HG02870 (cell line): ENCODE data around the gene RAB13.

Experiments
- ATAC-seq: cut with Tn5 transposase; IDR thresholded peaks from one replicate; pipeline ENCODE4 v1.9.1; 2021; ENCODE audit warnings: mild to moderate bottlenecking, moderate library complexity; ENCODE audit not compliant: unreplicated experiment

The RAB13 gene

DNA sequence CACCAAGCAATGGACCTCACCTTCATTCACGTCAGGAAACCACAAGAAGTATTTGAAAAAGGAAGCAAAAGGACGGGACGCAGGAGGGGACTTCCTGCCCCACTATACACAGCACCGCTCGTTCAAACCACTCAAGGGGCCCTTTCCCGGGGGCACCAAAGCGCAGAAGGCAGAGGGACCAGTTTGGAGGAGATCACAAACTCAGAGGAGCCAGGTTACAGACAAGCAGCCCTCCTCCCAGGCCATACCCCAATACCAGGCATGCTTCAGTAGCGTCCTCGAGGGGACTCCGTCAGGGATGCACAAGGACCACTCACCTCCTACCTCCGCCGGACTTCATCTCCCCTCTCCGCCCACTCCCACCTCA lies 28.4 kb downstream of the RAB13 start:
- ATAC-seq: no peak

DNA sequence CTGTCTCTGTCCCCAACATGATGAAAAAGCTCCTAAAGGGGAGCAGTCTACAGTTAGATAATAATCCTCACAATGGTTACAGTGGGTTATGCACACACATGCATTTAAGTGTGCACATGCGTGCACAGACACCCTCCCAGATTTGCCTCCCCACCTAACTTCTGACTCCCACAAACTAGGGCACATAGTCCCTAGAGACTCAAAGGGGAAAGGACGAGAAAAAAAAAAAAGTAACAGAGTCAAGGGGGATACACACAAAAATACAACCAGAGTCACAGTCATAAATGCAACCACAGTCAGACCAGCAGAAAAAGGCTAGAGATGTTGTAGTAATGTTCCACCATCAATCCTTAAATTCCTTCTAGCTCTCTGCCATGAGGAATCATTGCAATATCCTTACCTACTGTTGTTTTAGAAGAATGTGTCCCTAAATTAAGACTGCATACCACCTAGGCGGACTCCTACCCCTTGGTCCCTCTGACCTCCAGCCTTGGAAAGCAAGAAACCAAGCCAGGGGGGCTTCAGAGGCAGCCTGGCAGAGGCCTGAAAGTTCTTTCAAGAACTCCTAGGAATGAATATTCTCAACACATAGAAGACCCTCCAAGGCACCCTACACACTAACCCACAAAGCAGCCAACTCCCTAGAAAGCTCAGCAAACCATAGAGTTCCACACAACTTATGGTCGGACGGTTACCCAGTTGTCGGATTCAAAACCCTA lies 29.0 kb downstream of the RAB13 start:
- ATAC-seq: no peak

DNA sequence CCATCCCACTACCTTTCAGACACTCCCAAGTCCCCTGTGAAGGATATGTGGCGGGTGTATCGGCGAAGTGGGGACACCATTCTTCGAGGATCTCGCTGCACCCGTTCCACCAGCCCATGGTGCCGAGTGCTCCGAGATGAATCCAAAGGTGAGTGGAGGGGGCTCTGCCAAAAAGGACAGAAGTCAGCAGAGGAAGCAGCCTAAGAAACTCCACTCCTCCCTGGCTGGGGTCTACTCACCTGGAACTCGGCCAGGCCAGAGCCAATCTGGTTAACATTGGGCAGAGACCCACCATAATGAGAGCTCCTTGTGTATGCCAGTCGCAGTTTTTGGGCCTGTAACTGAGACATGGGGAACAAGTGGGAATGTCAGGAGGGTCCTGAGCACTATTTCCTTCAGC lies 31.3 kb downstream of the RAB13 start:
- ATAC-seq: no peak

DNA sequence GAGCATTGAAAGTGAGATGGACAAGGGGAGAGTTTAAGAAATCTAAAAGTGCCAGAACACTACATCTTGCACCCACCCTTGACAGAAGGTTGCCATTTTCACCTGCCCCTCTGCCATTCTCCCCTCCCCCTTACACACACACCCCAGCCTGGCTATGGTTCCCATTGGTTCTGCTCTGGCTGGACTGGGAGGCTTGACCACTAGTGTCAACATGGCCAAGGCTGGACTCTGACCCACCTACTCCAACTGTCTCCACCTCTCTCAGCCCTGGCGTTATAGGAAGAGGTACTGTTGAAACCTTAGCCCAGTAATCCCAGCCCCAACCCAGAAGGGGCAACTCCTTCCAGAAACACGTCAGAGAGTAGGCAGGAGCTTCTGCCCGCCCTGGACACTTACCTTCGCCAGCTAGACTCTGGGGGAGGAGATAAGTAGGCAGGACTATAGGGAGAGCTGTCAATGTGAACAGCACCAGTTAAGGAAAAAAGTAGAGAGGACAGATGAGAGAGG lies 32.2 kb downstream of the RAB13 start:
- no peak for ATAC-seq

DNA sequence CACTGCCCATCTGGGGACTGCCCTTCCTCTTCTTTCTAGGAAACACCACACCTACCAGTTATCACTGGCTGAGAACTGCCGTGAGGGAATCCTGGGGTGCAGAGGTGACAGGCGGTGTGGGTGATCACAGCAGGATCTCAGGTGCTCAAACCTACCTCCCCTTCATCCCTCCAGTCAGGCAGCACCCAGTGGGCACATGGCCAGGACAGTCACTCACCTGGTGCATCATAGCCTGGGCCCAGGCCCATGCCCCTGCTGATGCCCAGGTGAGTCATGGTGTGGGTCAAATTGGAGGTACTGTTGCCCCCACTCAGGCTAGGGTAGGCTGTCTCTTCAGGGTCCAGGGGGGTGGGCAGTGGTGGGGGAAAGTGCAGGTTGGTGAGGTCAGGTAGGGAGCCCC lies 34.3 kb downstream of the RAB13 start:
- ATAC-seq: no peak

DNA sequence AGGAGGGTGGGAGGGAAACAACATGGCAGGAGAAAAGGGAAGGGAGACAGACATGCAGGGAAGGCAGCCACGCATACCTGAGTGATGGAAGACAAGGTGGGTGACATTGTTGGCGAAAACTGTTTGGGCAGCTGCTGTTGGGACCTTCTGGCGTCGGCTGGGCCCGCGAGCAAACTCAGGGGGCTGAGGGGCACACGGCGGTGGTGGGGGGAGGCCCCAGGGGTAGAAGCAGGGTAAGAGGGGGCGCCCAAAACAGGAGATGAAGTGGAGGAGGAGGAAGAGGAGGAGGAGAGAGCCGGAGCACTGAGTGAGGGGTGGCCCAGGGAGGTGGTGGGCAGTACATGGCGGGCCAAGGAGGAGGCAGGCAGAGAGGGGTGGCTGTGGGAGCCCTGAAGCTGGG lies 35.0 kb downstream of the RAB13 start:
- no peak for ATAC-seq

DNA sequence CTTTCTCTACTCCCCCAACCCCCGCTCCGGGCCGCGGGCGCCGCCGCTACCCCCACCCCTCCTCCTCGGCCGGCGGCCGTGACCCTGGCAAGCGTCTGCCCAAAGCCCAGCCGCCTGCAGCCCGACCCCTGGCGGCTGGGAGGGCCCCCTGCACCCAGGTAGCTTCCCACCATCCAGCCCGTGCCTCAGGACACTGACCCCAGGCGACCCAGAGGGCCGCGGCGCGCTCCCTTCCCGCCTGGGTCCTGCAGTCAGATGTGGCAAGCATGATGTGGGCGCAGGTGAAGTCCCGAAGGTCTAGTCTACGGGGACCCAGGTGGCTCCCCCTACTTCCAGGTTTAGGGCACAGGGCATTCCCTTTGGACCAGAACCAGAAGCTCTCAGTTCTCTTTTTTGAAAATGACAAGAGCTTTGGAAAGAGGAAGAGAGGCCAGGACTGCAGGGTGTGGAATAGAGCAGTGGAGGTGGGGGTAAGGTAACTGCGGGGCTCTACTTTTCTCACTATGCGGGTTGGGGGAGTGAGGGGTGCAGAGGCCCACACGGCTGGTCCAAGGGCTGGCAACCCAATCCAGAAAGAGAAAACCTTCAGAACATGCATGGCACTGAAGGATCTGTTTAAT lies 39.4 kb downstream of the RAB13 start, which contains the start of gene DENND4B:
TSS of gene DENND4B (minus strand) at position 97 of the 620 bp plus-strand sequence. CDS start 2,344 bp downstream, outside the sequence.
- peak; percentile 60 for ATAC-seq

DNA sequence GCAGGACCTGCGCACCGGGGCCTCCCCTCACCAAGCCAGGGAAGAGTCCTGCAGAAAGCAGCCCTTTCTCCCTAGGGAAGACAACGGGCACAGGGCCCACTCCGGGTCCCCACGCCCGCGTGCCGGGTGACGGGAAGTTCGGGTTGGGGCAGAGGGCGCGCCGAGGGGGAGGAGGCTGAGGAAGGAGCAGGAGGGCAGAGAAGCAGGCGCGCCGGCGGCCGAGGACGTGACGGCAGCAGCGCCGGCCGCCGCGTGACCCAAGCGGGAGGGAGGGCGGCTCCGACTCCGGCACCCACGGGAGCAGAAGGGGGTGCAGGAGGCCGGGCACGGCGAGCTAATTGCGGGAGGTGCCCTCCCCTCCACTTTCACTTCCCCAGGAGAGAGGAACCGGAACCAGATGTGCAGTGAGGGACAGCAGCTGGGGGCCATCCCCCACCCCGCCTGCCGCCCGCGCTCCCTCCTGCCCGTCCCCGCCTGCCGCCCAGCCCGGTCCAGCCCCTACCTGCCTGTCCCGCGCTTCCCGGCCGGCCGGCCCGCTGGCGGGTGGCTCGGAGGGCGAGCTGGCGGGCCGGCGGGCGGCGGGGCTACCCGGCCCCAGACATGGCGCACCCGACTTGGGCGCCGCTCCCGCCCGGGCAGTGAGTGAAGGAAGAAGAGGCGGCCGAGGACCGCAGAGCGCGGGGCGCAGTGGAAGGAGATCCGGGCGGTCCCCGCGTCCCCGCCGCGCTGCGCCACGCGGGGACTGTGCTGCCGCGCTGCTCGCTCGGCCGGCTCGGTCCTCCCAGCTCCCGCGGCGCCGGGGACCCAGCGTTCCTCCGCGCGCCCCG lies 40.1 kb downstream of the RAB13 start:
- peak; percentile 58 for ATAC-seq

DNA sequence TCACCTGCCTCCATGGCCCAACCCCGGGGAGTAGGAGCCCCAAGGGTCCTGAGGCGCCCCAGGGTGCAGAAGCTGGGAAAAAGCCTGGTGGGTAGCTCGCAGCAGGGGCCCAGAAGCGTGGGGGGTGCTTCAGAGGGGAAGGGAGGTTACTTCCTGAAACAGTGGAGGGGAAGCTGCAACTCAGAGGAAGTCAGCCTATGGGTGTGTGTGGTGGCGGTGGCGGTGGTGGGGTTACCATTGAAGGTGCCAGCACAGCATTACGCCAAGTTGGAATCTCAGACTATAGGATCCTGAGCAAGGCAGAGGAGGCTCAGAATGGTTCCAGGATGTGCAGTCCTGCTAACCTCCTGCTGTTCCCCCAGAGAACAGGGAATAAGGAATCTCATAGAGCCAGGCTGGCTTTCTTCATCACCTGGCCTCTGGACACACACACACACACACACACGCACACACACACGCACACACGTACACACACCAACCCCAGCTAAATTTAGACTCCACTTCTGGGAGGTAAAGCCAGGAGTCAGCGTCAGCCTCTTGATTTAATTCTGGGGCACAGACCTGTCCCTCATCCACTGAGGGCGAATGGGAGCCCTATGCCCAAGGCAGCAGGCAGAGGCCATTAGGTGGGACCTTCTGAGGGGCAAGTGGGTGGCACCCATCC lies 40.9 kb downstream of the RAB13 start:
- no peak for ATAC-seq

DNA sequence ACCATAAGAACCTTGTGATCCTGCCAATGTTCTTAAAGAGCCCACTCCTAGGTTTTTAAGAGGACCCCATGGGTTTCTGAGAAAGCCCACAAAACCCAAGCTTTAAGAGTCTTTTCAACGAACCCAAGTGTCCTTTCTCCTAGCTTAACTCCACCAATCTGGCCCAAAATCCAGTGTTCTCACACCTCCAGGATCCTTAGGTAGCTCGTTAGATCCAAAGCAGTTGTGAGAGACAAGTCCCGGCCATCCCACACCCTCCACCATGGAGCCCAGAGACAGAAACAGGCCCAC lies 41.4 kb downstream of the RAB13 start:
- ATAC-seq: no peak

DNA sequence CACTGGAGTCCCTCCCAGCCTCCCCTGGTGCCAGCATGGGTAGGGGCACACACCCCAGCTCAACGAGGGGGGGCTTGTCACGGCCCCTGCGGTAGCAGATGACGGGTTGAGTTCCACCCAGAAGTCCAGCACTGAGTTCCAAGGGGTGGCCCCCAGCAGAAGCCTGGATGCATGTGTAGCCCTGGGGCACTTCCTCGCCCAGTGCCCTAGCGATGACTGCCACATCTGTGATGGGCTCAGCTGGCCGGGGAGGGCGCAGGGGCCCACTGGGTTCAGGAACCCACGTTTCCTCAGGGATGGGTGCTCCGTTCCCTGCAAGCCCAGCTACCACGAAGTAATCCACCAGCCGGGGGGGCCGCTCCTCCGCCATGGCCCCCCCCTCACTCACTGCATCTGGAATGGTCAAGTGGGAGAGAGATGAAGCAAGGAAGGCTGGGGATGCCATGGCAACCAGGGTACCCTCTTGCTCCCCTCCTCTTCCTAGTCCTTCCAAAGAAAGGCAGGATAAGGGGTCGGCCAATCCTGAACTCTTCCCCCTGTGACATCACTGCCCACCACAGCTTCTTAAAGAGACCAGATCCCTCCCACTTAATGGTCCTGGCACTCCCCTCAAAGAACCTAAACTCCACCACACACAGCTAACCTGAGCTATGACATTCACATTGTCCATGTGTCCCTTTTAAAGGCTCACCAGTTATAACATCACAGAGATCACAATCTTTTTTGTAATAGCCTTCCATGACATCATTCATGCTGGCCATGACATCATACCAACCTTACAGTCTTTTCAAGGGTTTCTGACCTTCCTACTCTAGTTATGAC lies 41.9 kb downstream of the RAB13 start:
- no peak for ATAC-seq

DNA sequence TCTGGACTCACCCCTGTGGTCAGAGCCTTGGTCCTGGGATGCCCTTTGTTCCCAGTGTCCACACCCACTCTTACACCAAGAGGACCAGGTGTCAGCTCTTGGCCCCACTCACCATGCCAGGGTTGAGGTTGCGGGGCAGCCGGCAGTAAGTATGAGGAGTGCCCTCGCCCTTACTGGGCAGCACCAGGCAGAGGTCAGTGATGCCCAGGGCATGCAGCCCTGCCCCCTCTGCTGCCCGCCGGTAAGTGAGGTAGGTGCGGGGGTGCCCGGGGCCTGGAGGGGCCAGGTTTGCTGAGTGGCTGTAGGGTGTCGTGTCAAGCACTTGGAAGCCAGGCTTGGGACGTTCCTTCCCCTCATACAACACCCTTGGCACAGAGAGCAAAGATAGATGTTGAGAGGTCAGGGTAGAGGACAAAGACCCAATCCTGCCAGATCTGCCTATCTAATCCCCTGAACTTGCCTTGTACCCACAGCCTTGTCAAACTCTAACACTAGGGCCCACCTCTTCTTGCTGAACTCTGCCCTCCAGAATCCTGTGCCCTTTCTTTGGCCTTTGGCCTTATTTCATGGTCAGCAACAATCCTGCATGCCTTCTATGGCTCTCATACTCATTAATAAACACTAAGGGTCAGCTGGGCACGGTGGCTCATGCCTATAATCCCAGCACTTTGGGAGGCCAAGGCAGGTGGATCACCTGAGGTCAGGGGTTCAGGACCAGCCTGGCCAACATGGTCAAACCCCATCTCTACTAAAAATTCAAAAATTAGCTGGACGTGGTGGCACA lies 43.2 kb downstream of the RAB13 start:
- no peak for ATAC-seq

DNA sequence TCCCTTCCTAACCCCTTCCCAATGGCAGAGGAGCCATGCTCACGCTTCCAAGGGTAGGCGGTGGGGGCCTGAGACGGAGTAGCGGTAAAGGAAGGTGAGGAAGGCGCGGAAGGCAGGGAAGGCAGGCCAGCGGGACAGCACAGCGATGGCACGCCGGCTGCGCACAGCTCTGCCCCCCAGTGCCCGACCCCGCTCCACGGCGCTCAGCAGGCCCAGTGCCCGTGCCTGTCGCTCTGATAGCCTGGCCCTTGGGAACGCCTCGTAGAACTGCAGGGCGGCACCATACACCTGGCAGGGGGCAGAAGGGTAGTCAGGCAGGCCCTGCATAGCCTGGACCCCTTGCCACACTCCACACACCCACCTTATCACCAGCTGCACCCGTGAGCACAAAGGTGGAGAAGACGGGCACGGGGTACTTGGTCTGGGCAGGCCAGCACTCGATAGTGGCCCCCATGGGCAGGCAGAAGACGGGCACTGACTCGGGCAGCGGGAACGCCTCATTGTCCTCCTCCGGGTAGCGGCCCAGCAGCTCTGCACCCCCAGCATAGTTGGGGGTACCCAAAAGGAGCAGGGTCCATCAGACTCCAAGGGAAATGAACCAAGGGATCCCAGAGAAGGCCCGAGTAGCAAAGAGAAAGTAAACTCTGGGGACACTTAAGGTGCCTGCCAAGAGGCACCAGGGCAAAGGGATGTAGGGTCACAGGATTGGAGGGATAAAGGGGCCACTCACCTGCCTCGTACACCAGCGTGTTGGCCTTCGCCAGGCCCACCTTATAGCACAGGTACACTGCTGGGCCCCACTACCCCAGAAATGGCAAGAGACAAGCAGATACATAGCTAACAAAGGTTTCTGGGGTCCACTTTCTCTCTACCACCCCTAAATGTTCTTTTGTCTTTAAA lies 44.1 kb downstream of the RAB13 start:
- ATAC-seq: no peak

DNA sequence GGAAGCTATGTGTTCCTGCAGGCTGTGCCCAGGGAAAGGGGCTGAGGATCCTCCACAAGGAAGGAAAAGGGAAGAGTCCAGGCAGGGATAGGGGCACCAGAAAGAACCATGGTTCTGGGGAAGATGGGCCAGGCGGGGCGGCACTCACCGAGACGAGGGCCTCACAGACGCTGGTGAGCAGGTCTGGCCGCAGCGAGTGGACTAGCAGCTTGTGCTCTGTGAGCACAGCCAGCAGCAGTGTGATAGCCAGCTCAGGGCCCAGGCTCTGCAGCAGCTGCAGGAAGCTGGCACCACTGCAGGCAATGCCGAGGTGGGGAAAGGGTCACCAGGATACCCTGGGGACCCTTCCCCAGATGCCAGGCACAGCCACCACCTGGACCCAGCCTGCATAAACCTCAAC lies 45.4 kb downstream of the RAB13 start:
- ATAC-seq: no peak

DNA sequence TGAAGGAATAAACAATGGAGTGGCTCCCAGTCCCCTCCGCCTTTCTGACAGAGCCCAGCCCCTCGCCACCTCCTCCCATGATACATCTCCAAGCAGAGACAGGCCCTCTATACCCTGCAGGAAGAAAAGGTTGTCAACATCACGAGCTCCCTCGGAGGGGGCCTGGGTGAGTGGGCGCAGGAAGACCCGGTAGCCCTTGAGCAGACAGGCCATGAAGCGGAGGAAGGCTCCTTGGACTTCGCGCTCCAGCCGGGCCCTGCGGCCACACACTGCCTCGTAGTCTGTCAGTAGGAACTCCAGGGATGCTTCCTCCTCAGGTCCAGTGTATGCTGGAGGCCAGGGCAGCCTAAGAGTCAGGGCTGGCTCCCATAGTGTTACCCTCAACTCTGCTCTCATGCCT lies 46.7 kb downstream of the RAB13 start:
- no peak for ATAC-seq

DNA sequence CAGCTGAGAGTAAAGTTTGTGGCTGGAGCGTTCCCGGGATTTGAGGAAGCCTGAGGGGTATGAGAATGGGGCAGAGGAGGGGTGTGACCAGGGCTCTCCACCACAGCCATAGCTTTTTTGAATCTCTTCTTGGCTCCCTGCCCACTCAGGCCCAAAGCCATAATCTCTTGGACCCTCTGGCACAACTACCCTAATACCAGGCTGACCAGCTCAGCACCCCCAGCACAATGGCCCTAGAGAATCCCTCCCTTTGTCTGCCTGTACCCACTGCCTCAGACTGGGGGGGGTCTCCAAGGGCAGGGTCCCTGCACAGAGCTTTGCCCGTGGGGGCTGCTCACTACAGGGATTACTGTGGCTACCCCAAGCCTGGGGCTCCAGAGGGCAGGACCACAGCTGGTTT lies 47.1 kb downstream of the RAB13 start:
- no peak for ATAC-seq

DNA sequence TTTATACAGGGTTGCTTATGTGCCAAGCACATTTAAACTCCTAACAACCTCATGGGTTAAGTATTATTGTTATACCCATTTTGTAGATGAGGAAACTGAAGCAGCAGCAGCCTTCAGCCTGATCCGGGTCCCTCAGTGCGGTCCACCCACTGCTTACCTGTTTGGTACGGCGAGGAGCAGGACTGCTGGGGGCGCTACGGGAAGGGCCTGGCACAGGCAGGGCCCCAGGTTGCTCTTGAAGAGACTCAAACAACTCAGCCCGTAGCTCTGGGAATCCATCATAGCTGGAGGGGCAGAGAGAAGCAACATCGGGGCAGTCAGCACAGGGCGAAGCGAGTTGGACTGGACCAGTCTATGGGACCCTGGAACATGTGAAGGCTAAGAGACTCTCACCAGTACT lies 48.8 kb downstream of the RAB13 start:
- no peak for ATAC-seq

DNA sequence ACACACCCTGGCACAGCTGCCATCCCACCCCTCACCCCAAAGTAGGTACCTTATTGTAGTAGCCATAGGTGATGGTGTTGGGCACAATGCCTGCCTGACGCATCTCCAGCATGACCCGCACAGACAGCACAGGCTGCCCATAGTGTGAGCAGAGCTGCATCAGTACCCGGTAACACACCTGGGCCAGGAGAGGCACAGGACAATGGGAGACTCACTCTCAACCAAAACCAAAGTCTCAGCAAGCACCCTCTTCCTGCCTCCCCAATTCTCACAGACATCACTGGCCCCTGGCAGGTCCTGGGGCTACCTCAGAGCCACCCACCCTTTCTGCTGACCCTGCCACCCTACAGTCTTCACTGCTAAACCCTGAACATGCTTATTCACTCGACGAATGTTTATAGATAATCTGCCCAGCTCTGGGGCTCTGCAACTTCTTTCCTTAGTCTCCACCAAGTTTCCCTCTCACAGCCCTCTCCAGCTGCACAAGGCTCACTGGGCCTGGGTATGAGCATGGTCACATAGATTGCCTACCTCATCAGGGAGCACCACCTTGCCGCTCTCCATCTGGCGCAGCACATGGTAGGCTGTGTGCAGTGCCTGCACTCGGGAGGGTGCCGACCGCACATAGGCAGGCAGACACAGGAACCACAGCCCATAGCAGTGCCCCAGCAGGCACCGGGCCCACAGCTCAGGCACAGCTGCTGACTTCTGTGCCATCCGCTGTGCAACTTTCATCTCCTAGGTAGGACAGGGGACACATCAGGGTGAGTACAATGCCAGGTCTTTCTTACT lies 49.9 kb downstream of the RAB13 start:
- ATAC-seq: no peak
